Measurements from ENCODE around the gene WNT2B. TPM values are rescaled to one million over a fixed set of nuclear protein-coding genes. Genes with fewer than 3 reads are reported as not detected.

WNT2B gene
- total RNA-seq, 1 donor from 2014 or later, result 18.5 TPM

DNA sequence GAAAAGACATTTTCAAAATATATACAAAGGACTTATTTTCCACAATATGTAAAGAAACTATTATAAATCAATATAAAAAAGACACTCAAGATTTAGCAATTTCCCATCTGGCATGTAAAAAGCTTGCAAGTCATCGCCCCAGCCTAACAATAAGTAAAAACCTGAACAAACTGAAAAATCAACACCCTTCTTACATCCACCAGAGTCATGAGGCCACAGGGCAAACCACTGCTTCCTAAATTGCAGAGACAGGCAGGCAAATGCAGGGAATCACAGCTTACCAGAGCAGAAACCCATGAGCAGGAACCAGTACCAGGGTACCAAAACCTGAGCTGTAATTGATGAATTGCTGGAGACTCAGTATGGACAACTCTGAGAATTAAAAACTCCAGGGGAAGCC is 16.7 kb upstream of the WNT2B start:
- Mint-ChIP-seq H3K36me3 (ENCODE audit: low read depth, unreplicated experiment) (peaks cover 4% of the 10 kb centered on the region), H3K9me3 (ENCODE audit: unreplicated experiment) (peaks cover 2% of the 10 kb centered on the region), H3K27me3 (ENCODE audit: low read depth, unreplicated experiment) (peaks cover 7% of the 10 kb centered on the region), H3K4me1 (ENCODE audit: low read depth, unreplicated experiment) (no peaks in the 10 kb centered on the region), H3K4me3 (ENCODE audit: unreplicated experiment) (no peak overlapping the region), H3K27ac (ENCODE audit: unreplicated experiment) (no peak overlapping the region)
- Histone ChIP-seq H3K79me2 (ENCODE audit: insufficient read depth, low read length) (no peaks in the 10 kb centered on the region), H3K4me3 (ENCODE audit: insufficient read depth, low read depth, low read length) (no peak overlapping the region), H3K36me3 (ENCODE audit: insufficient read depth, low read length) (no peaks in the 10 kb centered on the region), H2AFZ (ENCODE audit: low read depth, low read length) (no peak overlapping the region), H4K20me1 (ENCODE audit: insufficient read depth, low read length) (no peaks in the 10 kb centered on the region), H3K4me2 (ENCODE audit: low read length) (no peak overlapping the region), H3K27ac (ENCODE audit: low read depth, low read length) (no peak overlapping the region), H3K27me3 (ENCODE audit: insufficient read depth, low read length) (no peaks in the 10 kb centered on the region), H3K9me3 (ENCODE audit: insufficient read depth, low read depth, low read length) (no peaks in the 10 kb centered on the region), H3K4me1 (ENCODE audit: insufficient read depth, low read length) (no peaks in the 10 kb centered on the region), H3K9ac (ENCODE audit: low read length) (no peak overlapping the region)
- DNase-seq (ENCODE audit: low read depth) (no peak), FAIRE-seq (no peak)
- no peak for TF ChIP-seq EZH2 (IDR thresholded peaks at IDR 0.05; ENCODE audit: insufficient read depth, low read length)
- TF ChIP-seq, protein P1, sequence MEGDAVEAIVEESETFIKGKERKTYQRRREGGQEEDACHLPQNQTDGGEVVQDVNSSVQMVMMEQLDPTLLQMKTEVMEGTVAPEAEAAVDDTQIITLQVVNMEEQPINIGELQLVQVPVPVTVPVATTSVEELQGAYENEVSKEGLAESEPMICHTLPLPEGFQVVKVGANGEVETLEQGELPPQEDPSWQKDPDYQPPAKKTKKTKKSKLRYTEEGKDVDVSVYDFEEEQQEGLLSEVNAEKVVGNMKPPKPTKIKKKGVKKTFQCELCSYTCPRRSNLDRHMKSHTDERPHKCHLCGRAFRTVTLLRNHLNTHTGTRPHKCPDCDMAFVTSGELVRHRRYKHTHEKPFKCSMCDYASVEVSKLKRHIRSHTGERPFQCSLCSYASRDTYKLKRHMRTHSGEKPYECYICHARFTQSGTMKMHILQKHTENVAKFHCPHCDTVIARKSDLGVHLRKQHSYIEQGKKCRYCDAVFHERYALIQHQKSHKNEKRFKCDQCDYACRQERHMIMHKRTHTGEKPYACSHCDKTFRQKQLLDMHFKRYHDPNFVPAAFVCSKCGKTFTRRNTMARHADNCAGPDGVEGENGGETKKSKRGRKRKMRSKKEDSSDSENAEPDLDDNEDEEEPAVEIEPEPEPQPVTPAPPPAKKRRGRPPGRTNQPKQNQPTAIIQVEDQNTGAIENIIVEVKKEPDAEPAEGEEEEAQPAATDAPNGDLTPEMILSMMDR (IDR thresholded peaks at IDR 0.05; ENCODE audit: insufficient read depth, low read depth, low read length), result no peak

DNA sequence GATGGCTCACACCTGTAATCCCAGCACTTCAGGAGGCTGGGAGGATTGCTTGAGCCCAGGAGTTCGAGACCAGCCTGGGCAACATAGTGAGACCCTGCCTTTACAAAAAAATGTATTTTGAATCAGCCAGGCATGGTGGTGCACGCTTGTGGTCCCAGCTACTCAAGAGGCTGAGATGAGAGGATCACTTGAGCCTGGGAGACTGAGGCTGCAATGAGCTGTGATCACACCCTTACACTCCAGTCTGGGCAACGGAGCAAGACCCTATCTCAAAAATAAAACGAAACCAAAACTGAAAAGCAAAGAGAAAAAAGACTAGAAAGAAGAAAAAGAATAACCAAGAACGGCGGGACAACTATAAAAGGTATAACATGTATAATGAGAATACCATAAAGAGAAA is 15.4 kb upstream of the WNT2B start:
- H3K36me3 ChIP-seq (ENCODE audit: insufficient read depth, low read length), result no peaks in the 10 kb centered on the region
- Mint-ChIP-seq H3K4me3 (ENCODE audit: unreplicated experiment) (no peak overlapping the region), H3K36me3 (ENCODE audit: low read depth, unreplicated experiment) (peaks cover 4% of the 10 kb centered on the region), H3K27ac (ENCODE audit: unreplicated experiment) (no peak overlapping the region), H3K9me3 (ENCODE audit: unreplicated experiment) (peaks cover 2% of the 10 kb centered on the region), H3K27me3 (ENCODE audit: low read depth, unreplicated experiment) (peaks cover 7% of the 10 kb centered on the region), H3K4me1 (ENCODE audit: low read depth, unreplicated experiment) (no peaks in the 10 kb centered on the region)
- no peak for FAIRE-seq
- H3K9ac ChIP-seq (ENCODE audit: low read length), result no peak overlapping the region
- H3K4me3 ChIP-seq (ENCODE audit: insufficient read depth, low read depth, low read length), result no peak overlapping the region
- H2AFZ ChIP-seq (ENCODE audit: low read depth, low read length), result no peak overlapping the region
- DNase-seq (ENCODE audit: low read depth), result no peak
- H3K9me3 ChIP-seq (ENCODE audit: insufficient read depth, low read depth, low read length), result no peaks in the 10 kb centered on the region
- no peak overlapping the region for H3K4me2 ChIP-seq (ENCODE audit: low read length)
- no peaks in the 10 kb centered on the region for H3K4me1 ChIP-seq (ENCODE audit: insufficient read depth, low read length)
- no peak overlapping the region for H3K27ac ChIP-seq (ENCODE audit: low read depth, low read length)
- H3K27me3 ChIP-seq (ENCODE audit: insufficient read depth, low read length), result no peaks in the 10 kb centered on the region
- TF ChIP-seq EZH2 (IDR thresholded peaks at IDR 0.05; ENCODE audit: insufficient read depth, low read length), result no peak
- TF ChIP-seq, protein P1 (IDR thresholded peaks at IDR 0.05; ENCODE audit: insufficient read depth, low read depth, low read length), result no peak
- H4K20me1 ChIP-seq (ENCODE audit: insufficient read depth, low read length), result no peaks in the 10 kb centered on the region
- H3K79me2 ChIP-seq (ENCODE audit: insufficient read depth, low read length), result no peaks in the 10 kb centered on the region

DNA sequence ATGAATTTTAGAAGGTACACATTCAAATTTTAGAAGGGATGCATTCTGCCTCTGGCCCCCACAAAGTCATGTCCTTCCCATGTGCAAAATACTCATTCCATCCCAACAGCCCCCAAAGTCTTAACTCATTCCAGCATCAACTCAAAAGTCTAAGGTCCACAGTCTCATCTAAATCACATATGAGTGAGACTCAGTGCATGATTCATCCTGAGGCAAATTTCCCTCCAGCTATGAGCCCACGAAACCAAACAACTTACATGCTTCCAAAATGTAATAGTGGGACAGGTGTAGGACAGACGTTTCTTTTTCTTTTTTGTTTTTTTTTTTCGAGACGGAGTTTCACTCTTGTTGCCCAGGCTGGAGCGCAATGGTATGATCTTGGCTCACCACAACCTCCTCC is 12.5 kb upstream of the WNT2B start:
- no peak overlapping the region for H3K4me3 Mint-ChIP-seq (ENCODE audit: unreplicated experiment)
- no peak for TF ChIP-seq EZH2 (IDR thresholded peaks at IDR 0.05; ENCODE audit: insufficient read depth, low read length)
- TF ChIP-seq, protein P1 (IDR thresholded peaks at IDR 0.05; ENCODE audit: insufficient read depth, low read depth, low read length), result no peak
- H4K20me1 ChIP-seq (ENCODE audit: insufficient read depth, low read length), result no peaks in the 10 kb centered on the region
- peaks cover 4% of the 10 kb centered on the region for H3K36me3 Mint-ChIP-seq (ENCODE audit: low read depth, unreplicated experiment)
- peaks cover 14% of the 10 kb centered on the region for H3K27me3 Mint-ChIP-seq (ENCODE audit: low read depth, unreplicated experiment)
- H3K9me3 Mint-ChIP-seq (ENCODE audit: unreplicated experiment), result peaks cover 2% of the 10 kb centered on the region
- H3K4me2 ChIP-seq (ENCODE audit: low read length), result no peak overlapping the region
- H3K4me3 ChIP-seq (ENCODE audit: insufficient read depth, low read depth, low read length), result no peak overlapping the region
- no peak overlapping the region for H3K9ac ChIP-seq (ENCODE audit: low read length)
- no peaks in the 10 kb centered on the region for H3K4me1 ChIP-seq (ENCODE audit: insufficient read depth, low read length)
- no peaks in the 10 kb centered on the region for H3K4me1 Mint-ChIP-seq (ENCODE audit: low read depth, unreplicated experiment)
- no peaks in the 10 kb centered on the region for H3K36me3 ChIP-seq (ENCODE audit: insufficient read depth, low read length)
- FAIRE-seq (no peak), DNase-seq (ENCODE audit: low read depth) (no peak)
- no peak overlapping the region for H2AFZ ChIP-seq (ENCODE audit: low read depth, low read length)
- H3K79me2 ChIP-seq (ENCODE audit: insufficient read depth, low read length), result no peaks in the 10 kb centered on the region
- peaks cover 11% of the 10 kb centered on the region for H3K27me3 ChIP-seq (ENCODE audit: insufficient read depth, low read length)
- no peak overlapping the region for H3K27ac Mint-ChIP-seq (ENCODE audit: unreplicated experiment)
- H3K9me3 ChIP-seq (ENCODE audit: insufficient read depth, low read depth, low read length), result no peaks in the 10 kb centered on the region
- H3K27ac ChIP-seq (ENCODE audit: low read depth, low read length), result no peak overlapping the region

Data from astrocyte (in vitro differentiated cells and primary cell).